Sigmoid colon (tissue), 4 donors: ENCODE measurements around the gene OXT.

ENCODE experiments used
- CTCF ChIP-seq, 4 experiments: fragments of 450-650 bp in 3 of 4; fragments of 200-600 bp in 1 of 4; IDR thresholded peaks; one replicate each; pipeline ENCODE4 v1.5.1; 2016 to 2019; ENCODE audit warnings: antibody characterized with exemption in 4 of 4, mild to moderate bottlenecking in 3 of 4, moderate library complexity in 2 of 4
- EP300 ChIP-seq, 4 donors: sonication (generic); formaldehyde crosslinking; IDR thresholded peaks; one replicate each; pipeline ENCODE4 v1.6.1; 2017; ENCODE audit warnings: antibody characterized with exemption in 4 of 4
- POLR2A ChIP-seq, 2 donors: fragments of 450-650 bp; IDR thresholded peaks; one replicate each; pipeline ENCODE4 v1.6.1; 2016; ENCODE audit warnings: antibody characterized with exemption in 2 of 2, mild to moderate bottlenecking in 2 of 2, moderate library complexity in 2 of 2
- POLR2AphosphoS5 ChIP-seq, 4 donors: sonication (generic); formaldehyde crosslinking; IDR thresholded peaks; one replicate each; pipeline ENCODE4 v1.6.1; 2017; ENCODE audit warnings: antibody characterized with exemption in 4 of 4

- TF ChIP-seq CTCF (IDR thresholded peaks at IDR 0.05) (no peak), POLR2A (IDR thresholded peaks at IDR 0.05) (no peak), POLR2AphosphoS5 (IDR thresholded peaks at IDR 0.05) (no peak), EP300 (IDR thresholded peaks at IDR 0.05) (no peak)
Observed at GRCh38 chr20:3068986-3069900, 2.2 kb upstream of the OXT start.
